ENCODE data around the gene MEIOB.

GRCh38 chr16:1830213-1830612 is 41.8 kb downstream of the MEIOB start:
- no peak for TF ChIP-seq CTCF (conservative IDR thresholded peaks at IDR 0.05 in 1 of 2, IDR thresholded peaks at IDR 0.05 in 1 of 2; ENCODE audit: extremely low read depth in 1 of 2, insufficient read depth in 1 of 2, low read depth in 1 of 2, low read length in 2 of 2)
- TF ChIP-seq EZH2 (IDR thresholded peaks at IDR 0.05; ENCODE audit: borderline replicate concordance, low read length): no peak

Data from mammary epithelial cell (primary cell).